HG02870 (cell line): Measurements from ENCODE around the gene TDRD9.

Source experiments
- ATAC-seq: cut with Tn5 transposase; IDR thresholded peaks from one replicate; pipeline ENCODE4 v1.9.1; 2021; ENCODE audit warnings: mild to moderate bottlenecking, moderate library complexity; ENCODE audit not compliant: unreplicated experiment

Gene TDRD9

GRCh38 chr14:104100171-104101085, 172.2 kb downstream of the TDRD9 start:
- ATAC-seq: no peak

GRCh38 chr14:104101086-104101621, 172.9 kb downstream of the TDRD9 start:
- no peak for ATAC-seq

DNA sequence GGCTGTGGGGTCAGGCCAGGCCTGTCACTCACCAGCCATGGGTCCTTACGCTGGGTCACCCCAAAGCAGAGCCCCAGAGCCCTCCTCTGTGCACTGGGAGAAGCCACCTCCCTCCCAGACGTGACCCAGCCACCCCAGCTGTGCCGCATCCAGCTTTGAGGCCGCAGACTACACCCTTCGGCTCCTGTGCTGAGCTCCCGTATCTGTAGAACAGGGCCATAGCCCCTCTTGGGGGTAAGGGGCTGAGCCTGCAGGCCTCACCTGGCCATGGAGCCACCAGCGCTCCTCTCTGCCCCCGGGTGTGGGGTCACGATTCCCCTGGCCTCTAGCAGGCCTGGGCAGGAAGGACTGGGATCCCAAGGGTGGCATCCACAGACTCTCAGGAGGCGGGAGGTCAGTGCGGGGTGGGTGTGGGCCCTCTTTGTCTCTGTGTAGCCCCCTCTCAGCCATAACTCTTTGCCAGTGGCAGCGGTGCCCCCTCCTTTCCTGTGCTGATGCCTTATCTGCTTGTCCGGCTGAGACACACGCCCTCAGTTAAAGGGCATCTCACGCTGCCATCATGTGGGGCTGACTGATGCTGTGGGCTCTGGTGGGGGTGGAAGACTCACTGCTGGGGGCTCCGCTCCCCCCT, 173.5 kb downstream of the TDRD9 start:
- no peak for ATAC-seq
